ENCODE measurements around the gene YKT6.

YKT6 gene

GRCh38 chr7:44176486-44176885, 24.3 kb upstream of the YKT6 start:
- no peaks in the 10 kb centered on the region for H3K36me3 ChIP-seq (ENCODE audit: control insufficient read depth, insufficient read depth, low read length)
- TF ChIP-seq CTCF (IDR thresholded peaks at IDR 0.05) = no peak
- H2AFZ ChIP-seq = no peak overlapping the region

GRCh38 chr7:44177570-44178131, 23.1 kb upstream of the YKT6 start:
- H3K36me3 ChIP-seq (ENCODE audit: control insufficient read depth, insufficient read depth, low read length) = no peaks in the 10 kb centered on the region
- H3K9me3 ChIP-seq (ENCODE audit: control insufficient read depth, low read length) = no peaks in the 10 kb centered on the region
- no peak overlapping the region for H3K4me3 ChIP-seq (ENCODE audit: low read depth, low read length)
- no peak overlapping the region for H3K9ac ChIP-seq
- H3K27ac ChIP-seq = no peak overlapping the region
- H2AFZ ChIP-seq = no peak overlapping the region
- no peaks in the 10 kb centered on the region for H3K4me1 ChIP-seq
- no peaks in the 10 kb centered on the region for H3K79me2 ChIP-seq
- no peak for TF ChIP-seq CTCF (IDR thresholded peaks at IDR 0.05)
- H3K4me2 ChIP-seq (ENCODE audit: low read length) = no peak overlapping the region
- no peaks in the 10 kb centered on the region for H3K27me3 ChIP-seq (ENCODE audit: control insufficient read depth, insufficient read depth, low read length)

More at GRCh38 chr7:44176486-44176885, 24.3 kb upstream of the YKT6 start:
- Histone ChIP-seq H3K4me3 (ENCODE audit: low read depth, low read length) (no peak overlapping the region), H3K9ac (no peak overlapping the region), H3K4me2 (ENCODE audit: low read length) (no peak overlapping the region), H3K27me3 (ENCODE audit: control insufficient read depth, insufficient read depth, low read length) (no peaks in the 10 kb centered on the region), H3K4me1 (no peaks in the 10 kb centered on the region), H3K9me3 (ENCODE audit: control insufficient read depth, low read length) (no peaks in the 10 kb centered on the region), H3K27ac (no peak overlapping the region), H3K79me2 (no peaks in the 10 kb centered on the region)

DNA sequence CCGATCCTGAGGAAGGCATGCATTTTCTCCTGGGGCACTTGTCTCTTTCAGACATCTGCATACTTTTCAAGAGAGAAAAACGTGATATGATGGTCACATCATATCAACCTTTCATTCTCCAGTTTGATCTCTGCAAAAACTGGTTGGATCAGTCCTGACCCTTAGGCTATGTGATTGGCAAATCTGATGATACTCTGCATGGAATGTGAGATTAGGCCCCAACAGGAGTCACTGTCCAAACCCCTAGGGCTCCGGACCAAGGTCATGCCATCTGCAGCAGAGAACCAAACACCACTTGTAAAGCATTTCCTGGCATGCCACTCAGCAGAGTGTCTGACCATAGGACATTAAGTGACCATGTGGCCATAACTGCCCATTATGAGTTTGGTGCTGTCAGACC, 20.1 kb upstream of the YKT6 start:
- Histone ChIP-seq H3K9me3 (ENCODE audit: control insufficient read depth, low read length) (no peaks in the 10 kb centered on the region), H3K27ac (no peak overlapping the region), H3K36me3 (ENCODE audit: control insufficient read depth, insufficient read depth, low read length) (no peaks in the 10 kb centered on the region), H3K79me2 (no peaks in the 10 kb centered on the region), H2AFZ (no peak overlapping the region), H3K27me3 (ENCODE audit: control insufficient read depth, insufficient read depth, low read length) (no peaks in the 10 kb centered on the region), H3K9ac (no peak overlapping the region), H3K4me1 (no peaks in the 10 kb centered on the region), H3K4me3 (ENCODE audit: low read depth, low read length) (no peak overlapping the region), H3K4me2 (ENCODE audit: low read length) (no peak overlapping the region)
- no peak for TF ChIP-seq CTCF (IDR thresholded peaks at IDR 0.05)

DNA sequence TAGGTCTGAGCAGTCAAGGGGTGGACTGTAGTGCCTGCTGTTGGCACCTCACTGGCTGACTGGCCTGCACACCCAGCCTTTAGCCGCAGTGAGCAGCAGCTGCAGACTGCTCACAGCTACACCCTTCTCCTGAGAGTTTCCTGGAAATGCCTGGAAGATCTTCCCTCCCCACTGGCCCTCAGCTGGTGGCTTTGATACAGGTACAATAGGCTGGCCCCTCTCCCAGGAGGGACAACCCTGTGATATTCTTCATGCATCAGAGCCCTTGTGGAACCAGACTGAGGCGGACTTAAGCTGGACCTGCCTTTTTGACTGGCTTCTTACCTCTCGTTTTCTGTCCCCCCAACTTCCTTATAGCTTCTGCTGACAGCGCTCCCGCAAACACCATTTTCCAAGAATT, 18.0 kb upstream of the YKT6 start:
- H3K27me3 ChIP-seq (ENCODE audit: control insufficient read depth, insufficient read depth, low read length) = no peaks in the 10 kb centered on the region
- H3K4me1 ChIP-seq = peaks cover 3% of the 10 kb centered on the region
- H3K9ac ChIP-seq = no peak overlapping the region
- H3K27ac ChIP-seq = no peak overlapping the region
- no peak for TF ChIP-seq CTCF (IDR thresholded peaks at IDR 0.05)
- no peak overlapping the region for H3K4me3 ChIP-seq (ENCODE audit: low read depth, low read length)
- no peaks in the 10 kb centered on the region for H3K36me3 ChIP-seq (ENCODE audit: control insufficient read depth, insufficient read depth, low read length)
- no peak overlapping the region for H3K4me2 ChIP-seq (ENCODE audit: low read length)
- H3K9me3 ChIP-seq (ENCODE audit: control insufficient read depth, low read length) = no peaks in the 10 kb centered on the region
- H2AFZ ChIP-seq = no peak overlapping the region
- H3K79me2 ChIP-seq = no peaks in the 10 kb centered on the region

- H3K4me3 ChIP-seq (ENCODE audit: low read depth, low read length) = no peak overlapping the region
- H3K27me3 ChIP-seq (ENCODE audit: control insufficient read depth, insufficient read depth, low read length) = no peaks in the 10 kb centered on the region
- TF ChIP-seq CTCF (IDR thresholded peaks at IDR 0.05) = no peak
- no peaks in the 10 kb centered on the region for H3K9me3 ChIP-seq (ENCODE audit: control insufficient read depth, low read length)
- no peaks in the 10 kb centered on the region for H3K36me3 ChIP-seq (ENCODE audit: control insufficient read depth, insufficient read depth, low read length)
- peaks cover 9% of the 10 kb centered on the region for H3K4me1 ChIP-seq
- H3K27ac ChIP-seq = no peak overlapping the region
- H3K79me2 ChIP-seq = no peaks in the 10 kb centered on the region
- H3K9ac ChIP-seq = no peak overlapping the region
- no peak overlapping the region for H3K4me2 ChIP-seq (ENCODE audit: low read length)
- no peak overlapping the region for H2AFZ ChIP-seq
Measured at GRCh38 chr7:44183386-44183785, 17.4 kb upstream of the YKT6 start.
